K562 (cell line): ENCODE data around the gene KRI1. TPM values are rescaled to one million over a fixed set of nuclear protein-coding genes. Genes with fewer than 3 reads are reported as not detected.
A peak's percentile ranks its signal among the peaks of the same experiment; 100 is the strongest.

ENCODE experiments used
- ATAC-seq: fragments of 200-7000 bp; cut with Tn5 transposase; 3 replicates; pipeline ENCODE4 v1.9.1; 2020; ENCODE audit warnings: moderate library complexity
- BruUV-seq: library from RNA; stranded (reverse); fragments of 400-500 nt; replicated peaks from 2 replicates; lab custom pipeline; 2021; lab: Mats Ljungman, UMichigan
- CTCF ChIA-PET: fragments of 300-600 bp; formaldehyde crosslinking; extraction: SDS; loops from one replicate; lab custom pipeline; 2021; ENCODE audit warnings: low intra/inter-chr PET ratio; lab: Yijun Ruan, JAX
- POLR2A ChIA-PET: fragments of 300-600, 350-650 bp; sonication (Branson Sonifier 250); formaldehyde crosslinking; extraction: SDS; loops from one replicate; lab custom pipeline; 2021; ENCODE audit warnings: antibody characterized with exemption, inconsistent platforms; lab: Yijun Ruan, JAX
- DNase-seq, 4 experiments: peaks; one replicate each; pipeline versions ENCODE4 v3.0.0 to v3.0.0-alpha.2; 2011 to 2018; ENCODE audit warnings: low spot score in 3 of 4, mixed read lengths in 3 of 4; ENCODE audit errors: extremely low read depth in 1 of 4
- FAIRE-seq: peaks from 2 replicates; lab custom pipeline; 2011; peaks lifted over from hg19 to GRCh38; lab: Jason Lieb, UNC
- H2AFZ ChIP-seq: 2 replicates; pipeline ENCODE4 v1.6.0; 2011; ENCODE audit warnings: low read depth, low read length, control low read depth, inconsistent platforms
- H3K27ac ChIP-seq: fragments of 200-600 bp; 3 replicates; pipeline ENCODE4 v1.8.0; 2011; ENCODE audit warnings: low read depth, mild to moderate bottlenecking, control low read depth, inconsistent platforms, low read length, moderate library complexity, mixed read lengths; ENCODE audit errors: extremely low read depth
- H3K27me3 ChIP-seq, 2 experiments: fragments of 300-600 bp in 1 of 2; 2 replicates in 1 of 2; 3 replicates in 1 of 2; pipeline versions ENCODE4 v1.6.0 to v1.8.0; 2011; ENCODE audit warnings: inconsistent platforms in 2 of 2, low read length in 2 of 2, mild to moderate bottlenecking in 1 of 2, mixed read lengths in 1 of 2, moderate library complexity in 1 of 2; ENCODE audit not compliant: control insufficient read depth in 2 of 2, insufficient read depth in 2 of 2
- H3K36me3 ChIP-seq: fragments of 300-600 bp; 3 replicates; pipeline ENCODE4 v1.8.0; 2011; ENCODE audit warnings: mild to moderate bottlenecking, low read length, inconsistent platforms; ENCODE audit not compliant: control insufficient read depth, insufficient read depth
- H3K4me1 ChIP-seq, 2 experiments: fragments of 200-600 bp in 1 of 2; replicated peaks in 1 of 2; 2 replicates in 1 of 2; 3 replicates in 1 of 2; pipeline versions ENCODE4 v1.5.1 to v1.8.0; 2011; ENCODE audit warnings: inconsistent platforms in 2 of 2, low read length in 2 of 2, mild to moderate bottlenecking in 1 of 2, mixed read lengths in 1 of 2, moderate library complexity in 1 of 2; ENCODE audit not compliant: control insufficient read depth in 2 of 2, insufficient read depth in 2 of 2
- H3K4me2 ChIP-seq: 2 replicates; pipeline ENCODE4 v1.6.1; 2011; ENCODE audit warnings: low read length, control low read depth, inconsistent platforms, mixed read lengths; ENCODE audit not compliant: insufficient read depth
- H3K4me3 ChIP-seq: fragments of 200-600 bp; sonication (generic), shearing (Covaris generic); 2 replicates; pipeline ENCODE4 v1.5.1; 2016; ENCODE audit warnings: control low read depth, inconsistent platforms
- H3K79me2 ChIP-seq: fragments of 200-600 bp; 3 replicates; pipeline ENCODE4 v1.8.0; 2011; ENCODE audit warnings: low read length, inconsistent platforms; ENCODE audit not compliant: control insufficient read depth, insufficient read depth
- H3K9ac ChIP-seq, 2 experiments: 2 replicates each; pipeline versions ENCODE4 v1.6.0 to v1.6.1; 2011; ENCODE audit warnings: low read depth in 2 of 2, low read length in 2 of 2, control low read depth in 1 of 2, inconsistent platforms in 1 of 2, mild to moderate bottlenecking in 1 of 2, mixed read lengths in 1 of 2; ENCODE audit not compliant: insufficient read depth in 1 of 2
- H3K9me1 ChIP-seq: one replicate; pipeline ENCODE4 v1.6.0; 2011; ENCODE audit warnings: inconsistent platforms, mild to moderate bottlenecking, low read length, moderate library complexity; ENCODE audit not compliant: control insufficient read depth, insufficient read depth
- H3K9me3 ChIP-seq: replicated peaks from 2 replicates; pipeline ENCODE4 v1.5.1; 2011; ENCODE audit warnings: low read depth, low read length, inconsistent platforms; ENCODE audit not compliant: control insufficient read depth, insufficient read depth
- H4K20me1 ChIP-seq: replicated peaks from 2 replicates; pipeline ENCODE4 v1.6.1; 2011; ENCODE audit warnings: low read length, inconsistent platforms, mixed read lengths; ENCODE audit not compliant: control insufficient read depth, insufficient read depth
- BCOR ChIP-seq: fragments of 450-650 bp; IDR thresholded peaks from 2 replicates; pipeline ENCODE4 v1.6.1; 2016
- KDM1A ChIP-seq, 2 experiments: fragments of 450-650 bp; IDR thresholded peaks; 2 replicates each; pipeline ENCODE4 v1.6.1; 2016; ENCODE audit warnings: mild to moderate bottlenecking in 2 of 2
- RBM25 ChIP-seq: fragments of 200-400 bp; formaldehyde crosslinking; IDR thresholded peaks from 2 replicates; pipeline ENCODE4 v1.6.1; 2018; ENCODE audit warnings: low read length, low read depth, moderate library complexity; ENCODE audit not compliant: severe bottlenecking
- ZNF354B ChIP-seq: fragments of 250-450 bp; sonication (Bioruptor Pico); IDR thresholded peaks from 2 replicates; pipeline ENCODE4 v1.4.0; 2020
- ZNF764 ChIP-seq: fragments of 250-450 bp; sonication (Bioruptor Pico); IDR thresholded peaks from 2 replicates; pipeline ENCODE4 v1.4.0; 2020; ENCODE audit warnings: low read depth, mild to moderate bottlenecking, moderate library complexity
- WGBS: fragments of 100-300 bp; shearing (Covaris generic); methylation state at CpG from one replicate; pipeline ENCODE4 v1.1.6; 2016; ENCODE audit warnings: low coverage, mixed read lengths; ENCODE audit not compliant: insufficient coverage; ENCODE audit errors: missing lambda C conversion rate; 5-methylcytosine and 5-hydroxymethylcytosine counted together
- in situ Hi-C: fragments of 300-500 bp; cut with MboI; formaldehyde crosslinking; loops from 4 replicates; pipeline ENCODE4 v1.15.0; 2018; ENCODE audit warnings: inconsistent platforms, mixed read lengths
- intact Hi-C: fragments of 100-400 bp; cut with micrococcal nuclease; formaldehyde crosslinking; loops from 2 replicates; pipeline ENCODE4 v1.14.2; 2022
- polyA plus RNA-seq, 8 experiments: library from polyadenylated mRNA; depleted of rRNA in 4 of 8; stranded (reverse) in 5 of 8; unstranded in 3 of 8; fragments of >200 nt; fragmentation: Nextera tagmentation in 2 of 8; fragmentation: Illumina TruSeq in 1 of 8; extraction: Ambion mirVana in 2 of 8; extraction: Trizol in 1 of 8; gene quantifications; 2 replicates each; pipeline versions ENCODE4 v1.2.1 to v1.2.3, GENCODE V29; 2011 to 2014; ENCODE audit warnings: inconsistent platforms in 1 of 8, missing spikeins in 1 of 8
- total RNA-seq, 7 experiments: library from RNA; depleted of rRNA in 6 of 7; stranded (reverse); fragments of >200 nt in 6 of 7; fragmentation: Illumina TruSeq in 2 of 7; extraction: Trizol in 2 of 7; gene quantifications; 2 replicates each; pipeline versions ENCODE4 v1.2.1 to v1.2.3, GENCODE V29; 2011 to 2021; ENCODE audit warnings: low replicate concordance in 1 of 7
- TF ChIP-seq, protein P1 (sequence below): fragments of 250-450 bp; sonication (Bioruptor Pico); IDR thresholded peaks from 2 replicates; pipeline ENCODE4 v1.5.0; 2022; ENCODE audit warnings: mild to moderate bottlenecking

The KRI1 gene
- total and polyA plus RNA-seq, 9 of the 15 experiments (the other 6 are each of a cell fraction or from before 2014, with no cell fraction given), result 1.1 to 50.7 (median 24.7) TPM

DNA sequence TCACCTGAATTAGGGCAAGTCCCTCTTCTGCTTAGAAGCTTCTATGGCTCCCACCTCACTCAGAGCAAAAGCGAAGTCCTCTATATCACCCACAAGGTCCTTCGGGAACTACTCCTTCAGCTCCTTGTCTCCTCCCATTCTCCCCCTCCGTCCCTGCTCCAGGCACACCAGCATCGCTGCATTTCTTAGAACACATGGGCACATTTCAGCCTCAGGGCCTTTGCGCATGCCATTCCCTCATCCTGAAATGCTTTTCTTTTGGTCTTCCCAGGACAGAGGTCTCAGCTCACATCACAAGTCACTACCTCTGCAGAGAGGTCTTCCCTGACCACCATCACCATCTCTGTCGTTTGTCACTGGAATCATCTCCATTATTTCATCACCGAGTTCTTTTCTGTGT is 52.6 kb downstream of the KRI1 start:
- ATAC-seq, result no peak
- Histone ChIP-seq H3K4me2 (no peak overlapping the region), H3K36me3 (no peaks in the 10 kb centered on the region), H3K4me1 (peaks cover 15 to 50% of the 10 kb centered on the region in 2 experiments; a peak in 4 of 5 replicates), H2AFZ (no peak overlapping the region), H3K9ac (no peak overlapping the region), H4K20me1 (no peaks in the 10 kb centered on the region), H3K9me1 (no peaks in the 10 kb centered on the region), H3K79me2 (no peaks in the 10 kb centered on the region), H3K27ac (no peak overlapping the region), H3K4me3 (no peak overlapping the region), H3K9me3 (no peaks in the 10 kb centered on the region), H3K27me3 (peaks cover 0 to 6% of the 10 kb centered on the region in 2 experiments; a peak in 3 of 5 replicates)
- WGBS, result 24% methylated on average over 7 of the region's 7 CpGs
- FAIRE-seq, result no peak
- intact Hi-C loops (no loop called here), in situ Hi-C loops (no loop called here)
- ChIA-PET CTCF (no interaction called here), POLR2A (no interaction called here)
- peak; percentile 17 to 34; a peak in 1 of 4 replicates for TF ChIP-seq KDM1A (IDR thresholded peaks at IDR 0.05)
- no peak for TF ChIP-seq ZNF764
- peak; percentile 30 for TF ChIP-seq RBM25
- TF ChIP-seq BCOR, result 0 out of 2 replicates have a peak, but pooled peaks have one; percentile 24
- no TSS peak for BruUV-seq
- peak in 1 of 4 experiments; percentile 5 for DNase-seq

DNA sequence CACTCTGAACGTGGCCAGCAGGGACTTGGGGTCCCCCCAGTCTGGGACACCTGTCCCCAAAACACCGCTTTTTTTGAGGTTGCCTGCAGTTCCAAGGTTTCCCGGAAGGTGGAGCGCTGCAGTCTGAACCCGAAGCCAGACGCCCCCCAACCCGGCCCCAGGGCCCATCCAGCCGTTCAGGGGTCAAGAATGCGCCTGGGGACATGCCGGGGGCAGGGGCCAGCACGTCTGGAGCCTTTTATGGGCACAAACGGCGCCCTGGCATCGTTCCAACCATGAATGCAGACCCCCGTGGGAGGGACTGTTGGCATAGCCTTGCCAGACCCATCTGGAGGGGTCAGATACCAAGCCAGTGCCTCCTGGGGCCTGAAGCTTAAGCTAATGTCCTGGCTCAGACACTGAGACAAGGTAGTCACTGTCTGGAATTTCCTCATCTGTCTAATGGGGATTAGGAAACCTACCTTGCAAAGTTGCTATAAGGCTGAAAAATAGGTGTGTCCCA is 55.5 kb downstream of the KRI1 start:
- intact Hi-C loops, result no loop called here
- ChIA-PET CTCF (interaction anchor here (0.5 kb wide), 1 partner anchor 60 kb away, joined by 4 read pairs; no protein-coding TSS in a partner anchor), POLR2A (interaction anchor here (0.7 kb wide), 1 partner anchor 124 kb away, joined by 3 read pairs; no protein-coding TSS in a partner anchor)
- peak overlapping the region in 1 of 2 experiments; percentile 88; a peak in 2 of 4 replicates for H3K9ac ChIP-seq
- H3K4me2 ChIP-seq, result peak overlapping the region; percentile 25
- H2AFZ ChIP-seq, result peak overlapping the region; percentile 11; the same call in 1 of the 2 replicates
- H4K20me1 ChIP-seq, result no peaks in the 10 kb centered on the region
- no peaks in the 10 kb centered on the region for H3K9me1 ChIP-seq
- ATAC-seq, result peak; percentile 56; the same call in 2 of the 3 replicates
- FAIRE-seq, result no peak
- H3K36me3 ChIP-seq, result no peaks in the 10 kb centered on the region
- no TSS peak for BruUV-seq
- in situ Hi-C loops, result no loop called here
- H3K9me3 ChIP-seq, result no peaks in the 10 kb centered on the region
- no peaks in the 10 kb centered on the region for H3K79me2 ChIP-seq
- WGBS, result 4% methylated on average over 13 of the region's 15 CpGs
- peaks cover 0 to 6% of the 10 kb centered on the region in 2 experiments; a peak in 3 of 5 replicates for H3K27me3 ChIP-seq
- H3K4me1 ChIP-seq, result peaks cover 0 to 34% of the 10 kb centered on the region in 2 experiments; a peak in 3 of 5 replicates
- H3K4me3 ChIP-seq, result no peak overlapping the region
- no peak overlapping the region for H3K27ac ChIP-seq
- DNase-seq, result peak; percentile 59 to 72 (median 71)
- TF ChIP-seq, protein P1, sequence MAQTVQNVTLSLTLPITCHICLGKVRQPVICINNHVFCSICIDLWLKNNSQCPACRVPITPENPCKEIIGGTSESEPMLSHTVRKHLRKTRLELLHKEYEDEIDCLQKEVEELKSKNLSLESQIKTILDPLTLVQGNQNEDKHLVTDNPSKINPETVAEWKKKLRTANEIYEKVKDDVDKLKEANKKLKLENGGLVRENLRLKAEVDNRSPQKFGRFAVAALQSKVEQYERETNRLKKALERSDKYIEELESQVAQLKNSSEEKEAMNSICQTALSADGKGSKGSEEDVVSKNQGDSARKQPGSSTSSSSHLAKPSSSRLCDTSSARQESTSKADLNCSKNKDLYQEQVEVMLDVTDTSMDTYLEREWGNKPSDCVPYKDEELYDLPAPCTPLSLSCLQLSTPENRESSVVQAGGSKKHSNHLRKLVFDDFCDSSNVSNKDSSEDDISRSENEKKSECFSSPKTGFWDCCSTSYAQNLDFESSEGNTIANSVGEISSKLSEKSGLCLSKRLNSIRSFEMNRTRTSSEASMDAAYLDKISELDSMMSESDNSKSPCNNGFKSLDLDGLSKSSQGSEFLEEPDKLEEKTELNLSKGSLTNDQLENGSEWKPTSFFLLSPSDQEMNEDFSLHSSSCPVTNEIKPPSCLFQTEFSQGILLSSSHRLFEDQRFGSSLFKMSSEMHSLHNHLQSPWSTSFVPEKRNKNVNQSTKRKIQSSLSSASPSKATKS (CRISPR knock-in tag), result no peak
- TF ChIP-seq ZNF354B, result no peak
